H7 (cell line): ENCODE data around the gene SLC25A10. TPM values are rescaled to one million over a fixed set of nuclear protein-coding genes. Genes with fewer than 3 reads are reported as not detected.
A peak's percentile ranks its signal among the peaks of the same experiment; 100 is the strongest.

ENCODE experiments used
- DNase-seq: peaks from one replicate; pipeline ENCODE4 v3.0.0; 2012
- H3K27me3 ChIP-seq: 2 replicates; pipeline ENCODE4 v1.6.0; 2011; ENCODE audit warnings: mild to moderate bottlenecking, low read length; ENCODE audit not compliant: control insufficient read depth, insufficient read depth
- H3K36me3 ChIP-seq: replicated peaks from 2 replicates; pipeline ENCODE4 v1.5.1; 2011; ENCODE audit warnings: low read length; ENCODE audit not compliant: control insufficient read depth, insufficient read depth
- H3K4me3 ChIP-seq: 2 replicates; pipeline ENCODE4 v1.5.1; 2011; ENCODE audit warnings: low read depth, mild to moderate bottlenecking, control low read depth, low read length, moderate library complexity; ENCODE audit not compliant: insufficient read depth
- total RNA-seq: library from RNA; depleted of rRNA; stranded (reverse); fragments of >200 nt; shearing (Covaris generic); gene quantifications from 2 replicates; pipeline ENCODE4 v1.2.3, GENCODE V29; 2014

SLC25A10 gene
- total RNA-seq, 1 experiment from 2014 or later = 56.7 TPM

DNA sequence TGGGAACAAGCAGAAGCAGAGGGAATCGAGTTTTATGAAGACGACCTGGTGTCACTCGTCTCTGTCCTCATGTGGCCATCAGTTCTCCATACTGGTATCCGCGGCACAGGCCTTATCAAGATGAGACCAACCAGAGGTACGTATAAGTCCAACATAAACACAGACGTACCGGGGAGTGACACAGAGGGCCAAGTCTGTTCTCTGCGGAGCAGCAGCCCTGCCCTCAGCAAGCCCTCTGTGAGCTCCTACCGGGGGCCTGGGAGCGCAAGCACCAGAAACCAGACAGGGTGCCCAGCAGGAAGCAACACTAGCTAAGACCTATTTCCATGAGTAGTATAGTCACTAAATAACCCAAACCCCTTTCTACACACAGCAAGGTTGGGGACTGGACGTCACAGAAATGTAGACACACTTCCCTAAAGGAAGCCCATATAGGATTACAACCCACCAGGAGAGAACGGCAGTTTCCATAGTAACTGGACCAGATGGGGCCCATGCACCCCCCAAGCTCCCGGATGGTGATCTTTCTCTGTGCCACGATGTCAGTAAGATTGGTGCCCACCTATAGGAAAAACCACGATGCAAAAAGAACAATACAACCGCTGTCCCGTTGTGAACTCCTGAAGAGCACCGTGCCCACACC, 29.4 kb upstream of the SLC25A10 start:
- peak; percentile 54 for DNase-seq
- H3K4me3 ChIP-seq = peak overlapping the region; percentile 97
- no peaks in the 10 kb centered on the region for H3K27me3 ChIP-seq
- H3K36me3 ChIP-seq = peaks cover 15% of the 10 kb centered on the region

DNA sequence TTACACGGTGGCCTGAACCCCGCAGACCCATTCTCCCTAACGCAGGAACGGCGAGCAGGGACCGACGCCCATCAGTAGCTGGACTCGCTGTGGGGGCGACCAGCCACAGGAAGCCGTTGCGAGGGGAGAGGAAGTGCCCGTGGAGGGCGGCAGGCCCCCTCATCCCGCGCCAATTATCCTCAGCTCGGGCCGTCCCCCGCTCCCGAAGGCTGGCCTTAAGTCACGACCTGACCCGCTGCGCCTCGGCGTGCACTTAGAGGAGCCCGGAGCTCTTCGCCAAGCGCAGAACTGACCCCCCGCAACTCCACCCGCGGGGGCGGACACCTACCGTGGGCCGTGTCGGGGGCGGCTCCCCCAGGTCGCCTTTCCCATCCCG, 28.9 kb upstream of the SLC25A10 start:
- Histone ChIP-seq H3K4me3 (peak overlapping the region; percentile 97), H3K27me3 (no peaks in the 10 kb centered on the region), H3K36me3 (peaks cover 15% of the 10 kb centered on the region)
- no peak for DNase-seq

DNA sequence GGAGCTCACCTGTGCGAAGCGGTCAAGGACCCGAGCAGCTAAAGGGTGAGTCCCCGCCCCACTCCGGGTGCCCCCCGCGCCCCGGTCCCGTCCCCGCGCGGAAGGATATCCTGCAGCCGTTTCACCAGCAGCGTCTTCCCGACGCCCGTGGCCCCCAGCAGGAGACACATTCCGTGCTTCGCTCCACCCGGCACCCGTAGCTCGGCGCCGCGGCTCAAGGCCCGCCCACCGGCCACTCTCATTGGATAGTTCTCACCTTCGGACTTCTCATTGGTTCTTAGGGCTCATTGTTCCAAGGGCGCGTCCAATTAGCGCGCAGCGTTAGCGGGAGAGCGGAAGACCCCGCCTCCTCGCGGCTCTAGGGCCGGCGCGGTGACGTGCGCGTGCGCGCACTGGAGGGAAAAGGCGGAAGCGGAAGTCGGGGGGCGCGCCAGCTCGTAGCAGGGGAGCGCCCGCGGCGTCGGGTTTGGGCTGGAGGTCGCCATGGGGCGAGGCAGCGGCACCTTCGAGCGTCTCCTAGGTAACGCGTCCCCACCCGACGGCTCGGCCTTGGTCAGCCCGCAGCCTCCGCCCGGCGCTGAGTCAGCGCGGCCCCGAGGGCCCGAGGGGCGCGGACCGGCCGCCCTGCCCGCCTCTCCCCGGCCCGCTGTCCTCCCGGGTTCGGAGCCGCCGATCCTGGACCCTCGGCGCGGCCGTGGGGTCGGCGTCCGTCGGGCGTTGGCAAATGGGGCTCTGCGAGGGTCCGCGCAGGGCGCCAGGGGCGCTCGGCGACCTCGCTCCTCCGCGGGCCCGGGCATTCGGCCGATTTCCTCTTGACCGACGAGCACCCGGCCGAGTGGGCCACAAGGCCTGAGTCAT, 28.3 kb upstream of the SLC25A10 start, which contains the start of the genes ARL16 and HGS:
TSS of gene ARL16 (minus strand) at position 214 of the 858 bp plus-strand sequence. CDS start at position 170, 44 bp downstream.
TSS of gene HGS (plus strand) at position 428 of the 858 bp plus-strand sequence. CDS start at position 484, 56 bp downstream.
- Histone ChIP-seq H3K4me3 (peak within 1 kb of the TSS; percentile 97), H3K27me3 (no peaks in the 10 kb centered on the region), H3K36me3 (peaks cover 19% of the 10 kb centered on the region)
- peak; percentile 100 for DNase-seq

DNA sequence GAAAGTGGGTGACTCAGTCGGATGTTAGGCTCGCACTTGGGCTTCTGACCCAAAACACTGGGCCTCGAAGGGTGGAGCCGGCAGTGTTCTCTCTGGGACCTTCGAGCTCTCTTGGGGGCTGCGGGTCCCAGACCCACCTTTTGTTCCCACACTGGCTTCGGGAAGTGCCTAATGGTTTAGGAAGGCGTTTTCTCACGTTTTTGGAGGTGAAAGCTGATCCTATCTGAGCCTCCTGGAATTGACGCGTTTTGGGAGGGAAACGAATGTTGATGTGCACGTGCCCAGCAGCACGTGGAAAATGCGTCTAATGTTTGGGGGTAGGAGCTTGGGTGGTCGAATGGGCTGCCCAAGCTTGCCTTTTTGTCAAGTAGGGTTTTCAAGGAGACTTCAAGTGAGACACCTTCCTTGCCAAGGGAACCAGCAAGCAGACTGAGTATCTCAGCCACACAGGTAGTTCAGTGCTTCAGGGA, 27.6 kb upstream of the SLC25A10 start:
- peak; percentile 78 for DNase-seq
- Histone ChIP-seq H3K4me3 (peak overlapping the region; percentile 85), H3K36me3 (peaks cover 21% of the 10 kb centered on the region), H3K27me3 (no peaks in the 10 kb centered on the region)

DNA sequence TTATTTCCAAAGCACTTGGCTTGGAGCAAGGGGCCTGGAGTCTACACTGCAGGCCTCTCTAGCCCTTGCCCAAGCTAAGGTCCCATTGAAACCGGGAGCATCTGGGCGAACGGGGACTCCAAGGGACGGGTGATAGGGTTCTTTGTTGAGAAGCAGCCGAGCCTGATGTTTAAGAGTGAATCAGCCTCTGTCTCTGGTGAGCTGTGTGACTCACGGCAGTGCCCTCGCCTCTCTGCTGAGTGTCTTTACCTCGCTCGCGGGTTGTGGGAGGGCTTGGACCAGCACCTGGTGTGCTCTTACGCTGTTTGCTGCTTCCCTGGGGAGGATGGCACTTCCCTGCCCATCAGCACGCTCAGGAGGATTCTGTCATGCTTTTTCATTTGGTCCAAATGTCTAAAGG, 27.0 kb upstream of the SLC25A10 start:
- no peak overlapping the region for H3K4me3 ChIP-seq
- H3K36me3 ChIP-seq = peaks cover 21% of the 10 kb centered on the region
- H3K27me3 ChIP-seq = no peaks in the 10 kb centered on the region
- DNase-seq = peak; percentile 52

DNA sequence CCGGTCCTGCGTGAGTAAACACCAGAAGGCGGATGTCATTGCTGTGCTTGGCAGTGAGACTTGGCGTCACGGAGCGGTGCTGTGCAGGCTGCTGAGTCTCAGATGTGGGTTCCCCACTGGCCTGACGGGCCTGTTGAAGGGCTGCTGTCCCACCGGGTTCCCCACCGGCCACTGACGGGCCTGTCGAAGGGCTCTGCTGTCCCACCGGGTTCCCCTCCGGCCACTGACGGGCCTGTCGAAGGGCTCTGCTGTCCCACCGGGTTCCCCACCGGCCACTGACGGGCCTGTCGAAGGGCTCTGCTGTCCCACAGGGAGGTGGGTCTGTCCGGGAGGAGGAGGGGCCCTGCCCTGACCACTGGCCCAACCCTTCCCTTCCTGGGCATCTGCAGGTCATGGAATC, 25.5 kb upstream of the SLC25A10 start:
- no peak for DNase-seq
- peaks cover 20% of the 10 kb centered on the region for H3K36me3 ChIP-seq
- H3K4me3 ChIP-seq = no peak overlapping the region
- H3K27me3 ChIP-seq = no peaks in the 10 kb centered on the region

DNA sequence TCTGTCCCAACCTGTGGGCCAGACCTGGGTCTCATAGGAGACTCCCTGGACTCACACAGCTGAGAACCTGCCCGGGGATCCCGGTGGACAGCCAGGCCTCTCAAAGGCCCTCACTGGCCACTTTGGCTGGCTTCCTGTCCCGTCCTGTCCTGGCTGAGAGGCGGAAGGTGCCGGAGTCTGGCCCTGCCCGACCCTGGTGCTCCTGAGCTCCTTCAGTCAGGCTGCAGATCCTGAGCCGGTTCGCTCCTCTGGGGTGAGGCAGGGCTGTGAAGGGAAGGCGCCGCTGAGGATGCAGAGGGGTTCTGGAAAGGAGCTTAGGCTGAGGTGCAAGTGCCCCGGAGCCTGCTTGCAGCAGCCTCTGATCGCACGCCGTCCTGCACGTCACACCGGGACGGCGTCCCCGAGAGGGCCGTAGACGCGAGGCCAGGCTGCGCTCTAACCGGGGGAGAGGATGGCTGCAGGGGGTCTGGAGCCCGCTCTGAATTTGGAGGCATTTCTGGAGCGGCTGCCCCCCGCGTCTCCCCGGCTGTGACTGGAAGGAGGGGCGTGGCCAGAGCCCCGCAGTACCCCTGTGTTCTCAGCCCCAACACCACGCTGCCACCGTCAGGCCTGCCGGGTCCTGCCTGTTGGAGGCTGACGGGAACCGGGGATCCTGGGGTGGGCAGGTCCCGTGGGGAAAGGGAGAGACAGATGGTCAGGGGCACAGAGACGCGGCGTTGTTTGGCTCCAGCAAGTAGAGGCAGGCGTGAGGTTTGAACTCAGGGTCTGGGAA, 24.1 kb upstream of the SLC25A10 start:
- peaks cover 26% of the 10 kb centered on the region for H3K36me3 ChIP-seq
- DNase-seq = peak; percentile 61
- no peak overlapping the region for H3K4me3 ChIP-seq
- no peaks in the 10 kb centered on the region for H3K27me3 ChIP-seq

DNA sequence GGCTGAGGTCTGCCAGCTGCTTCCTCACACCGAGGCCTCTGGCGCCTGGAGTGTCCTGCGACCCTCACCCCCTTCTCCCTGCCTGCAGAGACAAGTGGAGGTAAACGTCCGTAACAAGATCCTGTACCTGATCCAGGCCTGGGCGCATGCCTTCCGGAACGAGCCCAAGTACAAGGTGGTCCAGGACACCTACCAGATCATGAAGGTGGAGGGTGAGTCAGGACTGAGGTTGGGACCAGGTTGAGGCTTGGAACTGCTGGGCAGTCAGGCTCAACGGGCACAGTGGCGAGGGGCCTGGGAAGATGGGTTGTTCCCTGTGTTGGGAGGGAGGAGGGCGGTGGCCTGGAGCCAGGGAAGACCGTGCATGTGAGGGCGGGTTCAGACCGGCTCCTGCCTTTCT, 23.5 kb upstream of the SLC25A10 start:
- H3K4me3 ChIP-seq = no peak overlapping the region
- no peak for DNase-seq
- H3K36me3 ChIP-seq = peaks cover 26% of the 10 kb centered on the region
- H3K27me3 ChIP-seq = no peaks in the 10 kb centered on the region

DNA sequence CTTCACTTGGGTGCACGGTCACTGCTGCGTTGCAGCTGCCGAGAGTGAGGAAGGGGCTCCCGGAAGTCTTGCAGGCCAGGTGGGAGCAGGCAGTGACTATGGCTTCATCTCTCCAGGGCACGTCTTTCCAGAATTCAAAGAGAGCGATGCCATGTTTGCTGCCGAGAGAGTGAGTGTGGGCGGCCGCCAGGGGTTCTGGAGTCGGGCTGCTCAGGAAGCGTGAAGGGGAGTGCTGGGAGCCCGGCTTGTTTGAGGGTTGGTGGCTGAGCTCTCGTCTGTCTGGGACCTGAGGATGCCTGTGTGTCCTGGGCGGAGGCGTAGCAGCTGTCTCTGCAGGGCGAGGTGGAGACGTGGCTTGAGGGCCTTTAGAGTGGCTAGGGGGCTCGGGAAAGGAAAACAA, 22.0 kb upstream of the SLC25A10 start:
- H3K36me3 ChIP-seq = peaks cover 28% of the 10 kb centered on the region
- no peak overlapping the region for H3K4me3 ChIP-seq
- DNase-seq = no peak
- no peaks in the 10 kb centered on the region for H3K27me3 ChIP-seq

DNA sequence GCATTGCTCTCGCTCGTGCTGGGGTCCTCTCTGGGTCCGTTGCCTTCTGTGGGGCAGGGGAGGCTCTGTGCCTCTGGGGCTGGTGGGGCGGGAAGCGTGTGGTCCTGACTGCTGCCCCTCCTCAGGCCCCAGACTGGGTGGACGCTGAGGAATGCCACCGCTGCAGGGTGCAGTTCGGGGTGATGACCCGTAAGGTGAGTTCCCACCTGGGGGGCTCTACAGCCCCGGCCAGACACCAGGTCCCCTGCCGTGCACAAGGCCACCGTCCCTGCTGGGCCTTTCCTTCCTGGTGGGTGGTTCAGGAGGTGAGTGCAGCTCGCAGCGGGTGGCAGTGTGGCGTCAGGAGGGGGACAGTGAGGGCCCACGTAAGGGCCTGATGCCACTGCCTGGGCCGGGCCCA, 21.5 kb upstream of the SLC25A10 start:
- no peak overlapping the region for H3K4me3 ChIP-seq
- peaks cover 28% of the 10 kb centered on the region for H3K36me3 ChIP-seq
- no peak for DNase-seq
- H3K27me3 ChIP-seq = no peaks in the 10 kb centered on the region

DNA sequence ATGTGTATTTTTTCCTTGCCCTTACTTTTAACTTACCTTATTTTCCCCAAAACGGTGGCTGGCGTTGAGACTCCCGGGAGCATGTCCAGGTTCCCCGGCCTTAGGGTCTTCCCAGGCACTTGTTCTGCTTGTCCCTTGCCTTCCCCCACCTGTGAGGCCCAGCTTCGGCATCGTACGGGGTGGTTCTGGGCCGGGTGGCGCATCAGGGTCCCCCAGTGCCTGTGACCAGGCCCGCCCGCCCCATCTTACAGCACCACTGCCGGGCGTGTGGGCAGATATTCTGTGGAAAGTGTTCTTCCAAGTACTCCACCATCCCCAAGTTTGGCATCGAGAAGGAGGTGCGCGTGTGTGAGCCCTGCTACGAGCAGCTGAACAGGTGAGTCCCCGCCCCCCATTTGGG, 20.9 kb upstream of the SLC25A10 start:
- Histone ChIP-seq H3K27me3 (no peaks in the 10 kb centered on the region), H3K4me3 (no peak overlapping the region), H3K36me3 (peaks cover 24% of the 10 kb centered on the region)
- DNase-seq = no peak

DNA sequence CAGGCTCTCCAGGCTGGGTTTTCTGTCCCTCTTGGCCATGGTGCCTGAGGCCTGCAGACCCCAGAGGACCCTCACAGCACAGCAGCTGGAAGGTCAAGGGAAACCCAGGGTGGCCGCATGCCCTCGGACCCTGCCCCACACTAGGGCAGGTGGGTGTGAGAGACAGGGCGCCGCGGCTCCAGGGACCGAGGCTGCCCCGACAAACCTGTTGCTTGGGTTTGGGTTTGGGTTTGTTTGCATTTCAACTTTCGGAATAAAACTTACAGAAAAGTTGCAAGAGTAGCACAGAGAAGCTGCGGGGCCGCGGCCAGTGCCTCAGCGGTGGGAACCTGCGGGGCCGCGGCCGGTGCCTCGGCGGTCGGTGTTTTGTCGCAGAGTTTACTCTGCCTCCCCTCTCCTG, 20.5 kb upstream of the SLC25A10 start:
- Histone ChIP-seq H3K4me3 (no peak overlapping the region), H3K27me3 (no peaks in the 10 kb centered on the region), H3K36me3 (peaks cover 22% of the 10 kb centered on the region)
- no peak for DNase-seq

DNA sequence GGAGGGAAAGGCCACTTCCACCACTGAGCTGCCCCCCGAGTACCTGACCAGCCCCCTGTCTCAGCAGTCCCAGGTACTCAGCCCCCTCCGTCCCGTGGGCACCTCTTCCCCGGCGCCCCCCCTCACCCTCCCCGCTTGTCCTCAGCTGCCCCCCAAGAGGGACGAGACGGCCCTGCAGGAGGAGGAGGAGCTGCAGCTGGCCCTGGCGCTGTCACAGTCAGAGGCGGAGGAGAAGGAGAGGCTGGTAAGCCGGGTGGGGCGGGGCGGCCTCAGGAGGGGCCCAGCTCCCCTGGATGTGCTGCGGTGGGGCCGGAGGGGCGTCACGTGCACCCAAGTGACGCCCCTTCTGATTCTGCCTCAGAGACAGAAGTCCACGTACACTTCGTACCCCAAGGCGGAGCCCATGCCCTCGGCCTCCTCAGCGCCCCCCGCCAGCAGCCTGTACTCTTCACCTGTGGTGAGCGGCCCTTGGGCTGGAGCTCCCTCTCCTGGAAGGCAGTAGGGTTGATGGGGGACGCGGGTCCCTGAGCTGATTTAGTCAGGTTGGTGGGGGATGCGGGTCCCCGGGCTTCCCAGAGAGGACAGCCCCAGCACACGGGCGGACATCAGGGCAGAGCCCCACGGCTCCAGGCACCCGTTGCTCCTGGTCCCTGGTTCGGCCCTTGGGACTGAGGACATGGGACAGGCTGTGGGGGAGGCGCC, 18.4 kb upstream of the SLC25A10 start:
- Histone ChIP-seq H3K4me3 (no peak overlapping the region), H3K36me3 (peaks cover 17% of the 10 kb centered on the region), H3K27me3 (no peaks in the 10 kb centered on the region)
- peak; percentile 91 for DNase-seq

DNA sequence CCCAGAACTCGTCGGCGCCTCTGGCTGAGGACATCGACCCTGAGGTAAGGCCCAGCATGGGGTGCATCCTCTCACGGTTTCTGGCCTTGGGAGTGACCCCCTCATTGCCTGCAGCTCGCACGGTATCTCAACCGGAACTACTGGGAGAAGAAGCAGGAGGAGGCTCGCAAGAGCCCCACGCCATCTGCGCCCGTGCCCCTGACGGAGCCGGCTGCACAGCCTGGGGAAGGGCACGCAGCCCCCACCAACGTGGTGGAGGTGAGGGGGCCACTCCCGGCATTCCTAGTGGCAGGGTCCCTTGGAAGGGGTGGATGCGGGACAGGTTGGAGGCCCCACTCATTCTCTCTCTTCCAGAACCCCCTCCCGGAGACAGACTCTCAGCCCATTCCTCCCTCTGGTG, 17.3 kb upstream of the SLC25A10 start:
- Histone ChIP-seq H3K4me3 (no peak overlapping the region), H3K27me3 (no peaks in the 10 kb centered on the region), H3K36me3 (peaks cover 15% of the 10 kb centered on the region)
- no peak for DNase-seq
